Measurements from ENCODE around the gene PDZD2.

The PDZD2 gene

GRCh38 chr5:32088214-32088613, 449.3 kb downstream of the PDZD2 start:
- no peaks in the 10 kb centered on the region for H3K27me3 ChIP-seq (ENCODE audit: insufficient read depth, poor library complexity, severe bottlenecking)
- TF ChIP-seq POLR2AphosphoS5 (IDR thresholded peaks at IDR 0.05; ENCODE audit: low read depth) = no peak
- no peak for TF ChIP-seq GABPA (IDR thresholded peaks at IDR 0.05; ENCODE audit: low read depth)
- TF ChIP-seq SPI1 (IDR thresholded peaks at IDR 0.05; ENCODE audit: borderline replicate concordance, low read depth) = no peak
- no peak for TF ChIP-seq REST (IDR thresholded peaks at IDR 0.05; ENCODE audit: insufficient replicate concordance, low read depth)
- H3K27ac ChIP-seq (replicated peaks) = no peak overlapping the region
- no peak overlapping the region for H3K4me3 ChIP-seq (replicated peaks; ENCODE audit: insufficient read depth, low read length)
- no peak for DNase-seq (ENCODE audit: low read depth in 1 of 2, low spot score in 1 of 2)

GRCh38 chr5:32089146-32090000, 450.4 kb downstream of the PDZD2 start:
- Histone ChIP-seq H3K27ac (replicated peaks) (no peak overlapping the region), H3K4me3 (replicated peaks; ENCODE audit: insufficient read depth, low read length) (no peak overlapping the region), H3K27me3 (ENCODE audit: insufficient read depth, poor library complexity, severe bottlenecking) (no peaks in the 10 kb centered on the region)
- TF ChIP-seq REST (IDR thresholded peaks at IDR 0.05; ENCODE audit: insufficient replicate concordance, low read depth) (no peak), GABPA (IDR thresholded peaks at IDR 0.05; ENCODE audit: low read depth) (no peak), POLR2AphosphoS5 (IDR thresholded peaks at IDR 0.05; ENCODE audit: low read depth) (no peak)
- DNase-seq (ENCODE audit: low read depth in 1 of 2, low spot score in 1 of 2) = no peak

GRCh38 chr5:32090026-32090754, 451.3 kb downstream of the PDZD2 start:
- no peak for TF ChIP-seq REST (IDR thresholded peaks at IDR 0.05; ENCODE audit: insufficient replicate concordance, low read depth)
- no peak for TF ChIP-seq SPI1 (IDR thresholded peaks at IDR 0.05; ENCODE audit: borderline replicate concordance, low read depth)
- no peak for TF ChIP-seq POLR2AphosphoS5 (IDR thresholded peaks at IDR 0.05; ENCODE audit: low read depth)
- no peak for TF ChIP-seq CTCF (IDR thresholded peaks at IDR 0.05; ENCODE audit: insufficient read depth, low read length)
- TF ChIP-seq GABPA (IDR thresholded peaks at IDR 0.05; ENCODE audit: low read depth) = no peak
- Histone ChIP-seq H3K4me3 (replicated peaks; ENCODE audit: insufficient read depth, low read length) (no peak overlapping the region), H3K27me3 (ENCODE audit: insufficient read depth, poor library complexity, severe bottlenecking) (no peaks in the 10 kb centered on the region), H3K27ac (replicated peaks) (no peak overlapping the region)
- DNase-seq (ENCODE audit: low read depth in 1 of 2, low spot score in 1 of 2) = no peak

GRCh38 chr5:32090755-32091128, 451.8 kb downstream of the PDZD2 start:
- DNase-seq (ENCODE audit: low read depth in 1 of 2, low spot score in 1 of 2) = no peak
- no peaks in the 10 kb centered on the region for H3K27me3 ChIP-seq (ENCODE audit: insufficient read depth, poor library complexity, severe bottlenecking)
- TF ChIP-seq POLR2AphosphoS5 (IDR thresholded peaks at IDR 0.05; ENCODE audit: low read depth) (no peak), GABPA (IDR thresholded peaks at IDR 0.05; ENCODE audit: low read depth) (no peak), SPI1 (IDR thresholded peaks at IDR 0.05; ENCODE audit: borderline replicate concordance, low read depth) (no peak), REST (IDR thresholded peaks at IDR 0.05; ENCODE audit: insufficient replicate concordance, low read depth) (no peak), CTCF (IDR thresholded peaks at IDR 0.05; ENCODE audit: insufficient read depth, low read length) (no peak)
- H3K4me3 ChIP-seq (replicated peaks; ENCODE audit: insufficient read depth, low read length) = no peak overlapping the region
- no peak overlapping the region for H3K27ac ChIP-seq (replicated peaks)

All from HL-60 (cell line).